ENCODE results near the gene SMURF2. TPM values are rescaled to one million over a fixed set of nuclear protein-coding genes. Genes with fewer than 3 reads are reported as not detected.

The SMURF2 gene
- total RNA-seq, 1 donor: 90.5 TPM

GRCh38 chr17:64574646-64575045 is 87.5 kb downstream of the SMURF2 start:
- DNase-seq (ENCODE audit: insufficient read length, low spot score, missing footprints): no peak
- Histone ChIP-seq H3K9me3 (ENCODE audit: low read depth, low read length) (no peaks in the 10 kb centered on the region), H4K20me1 (ENCODE audit: insufficient read depth, low read length) (peaks cover 10% of the 10 kb centered on the region), H3K36me3 (ENCODE audit: insufficient read depth, low read length) (peaks cover 69% of the 10 kb centered on the region), H3K4me1 (ENCODE audit: insufficient read depth, low read length) (peaks cover 32% of the 10 kb centered on the region), H3K27ac (ENCODE audit: low read depth, low read length) (peak overlapping the region; percentile 58), H3K4me2 (ENCODE audit: insufficient read depth, low read length) (no peak overlapping the region), H3K79me2 (ENCODE audit: insufficient read depth, low read length) (peaks cover 47% of the 10 kb centered on the region), H2AFZ (ENCODE audit: low read length) (no peak overlapping the region), H3K27me3 (ENCODE audit: insufficient read depth, low read length) (no peaks in the 10 kb centered on the region), H3K4me3 (ENCODE audit: insufficient read depth, low read length) (no peak overlapping the region)
- TF ChIP-seq CTCF (IDR thresholded peaks at IDR 0.05; ENCODE audit: extremely low read depth, low read depth, low read length): no peak

GRCh38 chr17:64573214-64573613 is 88.9 kb downstream of the SMURF2 start:
- Histone ChIP-seq H3K79me2 (ENCODE audit: insufficient read depth, low read length) (peaks cover 51% of the 10 kb centered on the region), H3K36me3 (ENCODE audit: insufficient read depth, low read length) (peaks cover 68% of the 10 kb centered on the region)

GRCh38 chr17:64572682-64573154 is 89.4 kb downstream of the SMURF2 start:
- Histone ChIP-seq H3K27ac (ENCODE audit: low read depth, low read length) (peak overlapping the region; percentile 80), H2AFZ (ENCODE audit: low read length) (no peak overlapping the region), H3K4me2 (ENCODE audit: insufficient read depth, low read length) (peak overlapping the region; percentile 30), H3K4me3 (ENCODE audit: insufficient read depth, low read length) (no peak overlapping the region), H4K20me1 (ENCODE audit: insufficient read depth, low read length) (peaks cover 10% of the 10 kb centered on the region), H3K9me3 (ENCODE audit: low read depth, low read length) (no peaks in the 10 kb centered on the region), H3K27me3 (ENCODE audit: insufficient read depth, low read length) (no peaks in the 10 kb centered on the region), H3K4me1 (ENCODE audit: insufficient read depth, low read length) (peaks cover 32% of the 10 kb centered on the region), H3K79me2 (ENCODE audit: insufficient read depth, low read length) (peaks cover 53% of the 10 kb centered on the region), H3K36me3 (ENCODE audit: insufficient read depth, low read length) (peaks cover 66% of the 10 kb centered on the region)
- DNase-seq (ENCODE audit: insufficient read length, low spot score, missing footprints): no peak
- TF ChIP-seq CTCF (IDR thresholded peaks at IDR 0.05; ENCODE audit: extremely low read depth, low read depth, low read length): no peak

More at GRCh38 chr17:64573214-64573613, 88.9 kb downstream of the SMURF2 start:
- no peak for TF ChIP-seq CTCF (IDR thresholded peaks at IDR 0.05; ENCODE audit: extremely low read depth, low read depth, low read length)
- DNase-seq (ENCODE audit: insufficient read length, low spot score, missing footprints): no peak
- Histone ChIP-seq H3K4me3 (ENCODE audit: insufficient read depth, low read length) (no peak overlapping the region), H3K4me2 (ENCODE audit: insufficient read depth, low read length) (peak overlapping the region; percentile 3), H4K20me1 (ENCODE audit: insufficient read depth, low read length) (peaks cover 10% of the 10 kb centered on the region), H3K27ac (ENCODE audit: low read depth, low read length) (peak overlapping the region; percentile 58), H3K9me3 (ENCODE audit: low read depth, low read length) (no peaks in the 10 kb centered on the region), H2AFZ (ENCODE audit: low read length) (no peak overlapping the region), H3K27me3 (ENCODE audit: insufficient read depth, low read length) (no peaks in the 10 kb centered on the region), H3K4me1 (ENCODE audit: insufficient read depth, low read length) (peaks cover 32% of the 10 kb centered on the region)

GRCh38 chr17:64571746-64572145 is 90.4 kb downstream of the SMURF2 start:
- H3K36me3 ChIP-seq (ENCODE audit: insufficient read depth, low read length): peaks cover 71% of the 10 kb centered on the region
- H3K27me3 ChIP-seq (ENCODE audit: insufficient read depth, low read length): no peaks in the 10 kb centered on the region
- peaks cover 32% of the 10 kb centered on the region for H3K4me1 ChIP-seq (ENCODE audit: insufficient read depth, low read length)
- no peak overlapping the region for H2AFZ ChIP-seq (ENCODE audit: low read length)
- peaks cover 59% of the 10 kb centered on the region for H3K79me2 ChIP-seq (ENCODE audit: insufficient read depth, low read length)
- H3K9me3 ChIP-seq (ENCODE audit: low read depth, low read length): no peaks in the 10 kb centered on the region
- H3K27ac ChIP-seq (ENCODE audit: low read depth, low read length): peak overlapping the region; percentile 80
- no peak for TF ChIP-seq CTCF (IDR thresholded peaks at IDR 0.05; ENCODE audit: extremely low read depth, low read depth, low read length)
- no peak overlapping the region for H3K4me2 ChIP-seq (ENCODE audit: insufficient read depth, low read length)
- DNase-seq (ENCODE audit: insufficient read length, low spot score, missing footprints): peak; percentile 35
- no peak overlapping the region for H3K4me3 ChIP-seq (ENCODE audit: insufficient read depth, low read length)
- peaks cover 10% of the 10 kb centered on the region for H4K20me1 ChIP-seq (ENCODE audit: insufficient read depth, low read length)
